ENCODE data around the gene VAX1.
"Not testable (repeated sequence)": the region's sequence is repeated elsewhere in the genome, so short reads cannot be mapped to it uniquely, and the experiment has no call there.

The VAX1 gene

GRCh38 chr10:117130862-117131375 is 7.2 kb downstream of the VAX1 start:
- no peak overlapping the region for H3K9ac ChIP-seq (ENCODE audit: low read length)
- no peaks in the 10 kb centered on the region for H3K36me3 ChIP-seq (ENCODE audit: insufficient read depth, low read length)
- no peaks in the 10 kb centered on the region for H3K4me1 ChIP-seq (ENCODE audit: insufficient read depth, low read length, severe bottlenecking)
- H3K27ac ChIP-seq (ENCODE audit: low read depth, low read length, poor library complexity, severe bottlenecking) = no peak overlapping the region
- no peak overlapping the region for H2AFZ ChIP-seq (ENCODE audit: low read length)
- H3K79me2 ChIP-seq (ENCODE audit: insufficient read depth, low read length) = no peaks in the 10 kb centered on the region
- no peaks in the 10 kb centered on the region for H3K9me3 ChIP-seq (ENCODE audit: low read length)
- no peaks in the 10 kb centered on the region for H3K27me3 ChIP-seq (ENCODE audit: insufficient read depth, low read length)
- no peaks in the 10 kb centered on the region for H4K20me1 ChIP-seq (ENCODE audit: insufficient read depth, low read length)
- no peak overlapping the region for H3K4me3 ChIP-seq (ENCODE audit: low read depth, low read length, poor library complexity, severe bottlenecking)
- TF ChIP-seq CTCF (IDR thresholded peaks at IDR 0.05; ENCODE audit: low read length) = no peak
- no peak for TF ChIP-seq EZH2 (IDR thresholded peaks at IDR 0.05; ENCODE audit: borderline replicate concordance, low read length)
- no peaks in the 10 kb centered on the region for H3K9me2 ChIP-seq (ENCODE audit: low read depth, low read length)
- no peaks in the 10 kb centered on the region for H3F3A ChIP-seq (ENCODE audit: insufficient read depth, low read length)
- H3K4me2 ChIP-seq (ENCODE audit: low read length) = no peak overlapping the region

GRCh38 chr10:117130346-117130745 is 7.7 kb downstream of the VAX1 start:
- no peaks in the 10 kb centered on the region for H3K9me3 ChIP-seq (ENCODE audit: low read length)
- TF ChIP-seq CTCF (IDR thresholded peaks at IDR 0.05; ENCODE audit: low read length) (no peak), EZH2 (IDR thresholded peaks at IDR 0.05; ENCODE audit: borderline replicate concordance, low read length) (no peak)
- H2AFZ ChIP-seq (ENCODE audit: low read length) = no peak overlapping the region
- H3K79me2 ChIP-seq (ENCODE audit: insufficient read depth, low read length) = no peaks in the 10 kb centered on the region
- no peaks in the 10 kb centered on the region for H4K20me1 ChIP-seq (ENCODE audit: insufficient read depth, low read length)
- no peaks in the 10 kb centered on the region for H3K4me1 ChIP-seq (ENCODE audit: insufficient read depth, low read length, severe bottlenecking)
- no peak overlapping the region for H3K4me2 ChIP-seq (ENCODE audit: low read length)
- H3K27me3 ChIP-seq (ENCODE audit: insufficient read depth, low read length) = no peaks in the 10 kb centered on the region
- no peaks in the 10 kb centered on the region for H3K9me2 ChIP-seq (ENCODE audit: low read depth, low read length)
- no peaks in the 10 kb centered on the region for H3F3A ChIP-seq (ENCODE audit: insufficient read depth, low read length)
- H3K4me3 ChIP-seq (ENCODE audit: low read depth, low read length, poor library complexity, severe bottlenecking) = no peak overlapping the region
- H3K9ac ChIP-seq (ENCODE audit: low read length) = no peak overlapping the region
- no peaks in the 10 kb centered on the region for H3K36me3 ChIP-seq (ENCODE audit: insufficient read depth, low read length)
- no peak overlapping the region for H3K27ac ChIP-seq (ENCODE audit: low read depth, low read length, poor library complexity, severe bottlenecking)

- H3K9me3 ChIP-seq (ENCODE audit: low read length); H3K4me3 ChIP-seq (ENCODE audit: low read depth, low read length, poor library complexity, severe bottlenecking); H3K9ac ChIP-seq (ENCODE audit: low read length); H2AFZ ChIP-seq (ENCODE audit: low read length); H4K20me1 ChIP-seq (ENCODE audit: insufficient read depth, low read length); H3K4me1 ChIP-seq (ENCODE audit: insufficient read depth, low read length, severe bottlenecking); H3K27me3 ChIP-seq (ENCODE audit: insufficient read depth, low read length); H3K4me2 ChIP-seq (ENCODE audit: low read length); H3F3A ChIP-seq (ENCODE audit: insufficient read depth, low read length); H3K36me3 ChIP-seq (ENCODE audit: insufficient read depth, low read length); H3K27ac ChIP-seq (ENCODE audit: low read depth, low read length, poor library complexity, severe bottlenecking); H3K9me2 ChIP-seq (ENCODE audit: low read depth, low read length); H3K79me2 ChIP-seq (ENCODE audit: insufficient read depth, low read length): not testable (repeated sequence)
Measured at GRCh38 chr10:117126645-117127044, 11.4 kb downstream of the VAX1 start.

- Histone ChIP-seq H3K4me3 (ENCODE audit: low read depth, low read length, poor library complexity, severe bottlenecking) (no peak overlapping the region), H3K4me1 (ENCODE audit: insufficient read depth, low read length, severe bottlenecking) (no peaks in the 10 kb centered on the region), H3K79me2 (ENCODE audit: insufficient read depth, low read length) (no peaks in the 10 kb centered on the region), H3K27me3 (ENCODE audit: insufficient read depth, low read length) (no peaks in the 10 kb centered on the region), H3K27ac (ENCODE audit: low read depth, low read length, poor library complexity, severe bottlenecking) (no peak overlapping the region), H3F3A (ENCODE audit: insufficient read depth, low read length) (no peaks in the 10 kb centered on the region), H3K4me2 (ENCODE audit: low read length) (no peak overlapping the region), H4K20me1 (ENCODE audit: insufficient read depth, low read length) (no peaks in the 10 kb centered on the region), H3K9me2 (ENCODE audit: low read depth, low read length) (no peaks in the 10 kb centered on the region), H3K36me3 (ENCODE audit: insufficient read depth, low read length) (no peaks in the 10 kb centered on the region), H2AFZ (ENCODE audit: low read length) (no peak overlapping the region), H3K9ac (ENCODE audit: low read length) (no peak overlapping the region), H3K9me3 (ENCODE audit: low read length) (no peaks in the 10 kb centered on the region)
- TF ChIP-seq CTCF (IDR thresholded peaks at IDR 0.05; ENCODE audit: low read length) (no peak), EZH2 (IDR thresholded peaks at IDR 0.05; ENCODE audit: borderline replicate concordance, low read length) (no peak)
Measured at GRCh38 chr10:117126034-117126433, 12.0 kb downstream of the VAX1 start.
